ENCODE measurements around the gene GCM1. TPM values are rescaled to one million over a fixed set of nuclear protein-coding genes. Genes with fewer than 3 reads are reported as not detected.
"Not testable (repeated sequence)": the region's sequence is repeated elsewhere in the genome, so short reads cannot be mapped to it uniquely, and the experiment has no call there.

Gene GCM1
- total RNA-seq, 4 donors from 2014 or later: not detected

DNA sequence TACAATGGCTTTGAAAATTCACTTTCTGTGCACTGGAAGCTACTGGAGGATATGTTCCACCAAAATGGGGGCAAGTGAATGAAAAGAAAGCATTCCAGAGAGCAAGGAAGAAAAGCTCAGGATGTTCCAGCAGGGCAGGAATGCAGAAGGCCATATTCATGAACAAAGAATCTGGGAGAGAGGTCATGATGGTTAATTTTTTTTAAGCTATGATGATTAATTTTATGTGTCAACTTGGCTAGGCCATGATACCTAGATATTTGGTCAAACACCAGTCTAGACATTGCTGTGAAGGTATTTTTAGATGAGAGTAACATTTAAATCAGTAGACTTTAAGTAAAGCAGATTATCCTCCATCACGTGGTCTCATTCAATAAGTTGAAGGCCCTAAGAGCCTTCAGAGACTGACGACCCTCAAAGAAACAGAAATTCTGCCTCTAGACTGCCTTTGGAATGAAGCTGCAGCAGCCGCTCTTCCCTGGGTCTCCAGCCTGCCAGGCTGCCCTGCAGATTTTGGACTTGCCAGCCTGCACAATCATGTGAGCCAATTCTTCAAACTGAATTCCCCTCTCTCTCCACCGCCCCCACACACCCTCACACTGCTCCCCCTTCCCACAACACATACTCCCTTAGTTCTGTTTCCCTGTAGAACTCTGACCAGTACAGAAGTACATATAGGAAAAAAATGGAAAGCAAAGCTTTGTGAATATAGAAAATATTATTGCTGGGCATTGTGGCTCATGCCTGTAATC is 20.1 kb upstream of the GCM1 start:
- TF ChIP-seq CTCF (IDR thresholded peaks at IDR 0.05 in 4 of 5, conservative IDR thresholded peaks at IDR 0.05 in 1 of 5) (no peak), POLR2A (IDR thresholded peaks at IDR 0.05) (no peak)
- no peak for DNase-seq
- in situ Hi-C loops (cut with MboI; ENCODE audit: low sequenced_read_pairs in 4 of 4): loop anchor here (25.0 kb wide), 1 partner anchor 569 kb away; no protein-coding TSS in a partner anchor

DNA sequence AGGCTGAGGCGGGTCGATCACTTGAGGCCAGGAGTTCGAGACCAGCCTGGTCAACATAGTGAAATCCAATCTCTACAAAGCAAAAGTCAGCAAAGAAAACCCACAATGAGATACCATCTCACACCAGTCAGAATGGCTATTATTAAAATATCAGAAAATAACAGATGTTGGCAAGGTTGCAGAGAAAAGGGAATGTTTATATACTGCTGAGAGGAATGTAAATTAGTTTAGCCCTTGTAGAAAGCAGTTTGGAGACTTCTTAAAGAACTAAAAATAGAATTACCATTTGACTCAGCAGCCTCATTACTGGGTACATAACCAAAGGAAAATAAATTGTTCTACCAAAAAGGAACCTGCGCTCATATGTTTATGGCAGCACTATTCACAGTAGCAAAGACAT is 16.7 kb upstream of the GCM1 start:
- H3K9me3 ChIP-seq: no peaks in the 10 kb centered on the region
- no peak for DNase-seq
- TF ChIP-seq CTCF (IDR thresholded peaks at IDR 0.05 in 4 of 5, conservative IDR thresholded peaks at IDR 0.05 in 1 of 5): no peak
- TF ChIP-seq POLR2A (IDR thresholded peaks at IDR 0.05): no peak
- no peak for ATAC-seq
- intact Hi-C loops (cut with DNase I; ENCODE audit: low total_unique reads): no loop called here
- H3K36me3 ChIP-seq: no peaks in the 10 kb centered on the region
- H3K4me3 ChIP-seq: no peak overlapping the region
- in situ Hi-C loops (cut with MboI; ENCODE audit: low sequenced_read_pairs in 4 of 4): loop anchor here (25.0 kb wide), 1 partner anchor 572 kb away; no protein-coding TSS in a partner anchor
- no peaks in the 10 kb centered on the region for H3K4me1 ChIP-seq
- H3K27ac ChIP-seq: no peak overlapping the region
- H3K27me3 ChIP-seq: no peaks in the 10 kb centered on the region

More for the DNA sequence above, 20.1 kb upstream of the GCM1 start:
- Histone ChIP-seq H3K4me1 (no peaks in the 10 kb centered on the region), H3K4me3 (no peak overlapping the region), H3K9me3 (no peaks in the 10 kb centered on the region), H3K27ac (no peak overlapping the region), H3K36me3 (no peaks in the 10 kb centered on the region), H3K27me3 (no peaks in the 10 kb centered on the region)
- intact Hi-C loops (cut with DNase I; ENCODE audit: low total_unique reads): no loop called here
- no peak for ATAC-seq

DNA sequence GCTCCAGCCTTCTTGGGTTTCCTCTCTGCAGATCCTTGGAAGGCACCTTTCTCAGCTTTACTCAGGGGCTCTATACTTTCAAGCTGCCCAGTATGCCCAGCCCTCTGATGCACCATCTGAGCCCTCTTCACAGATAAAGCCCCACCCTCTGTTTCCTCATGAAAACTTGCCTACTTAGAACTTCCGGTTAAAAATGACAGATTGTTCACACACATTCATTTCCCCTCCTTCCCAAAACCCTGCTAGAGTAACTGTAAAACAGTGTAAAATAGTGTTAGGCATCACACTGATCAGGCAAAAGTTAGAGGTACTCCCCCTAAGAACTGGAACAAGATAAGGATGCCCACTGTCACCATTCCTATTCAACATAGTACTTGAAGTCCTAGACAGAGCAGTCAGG is 14.0 kb upstream of the GCM1 start:
- TF ChIP-seq CTCF (IDR thresholded peaks at IDR 0.05 in 4 of 5, conservative IDR thresholded peaks at IDR 0.05 in 1 of 5): no peak
- TF ChIP-seq POLR2A (IDR thresholded peaks at IDR 0.05): no peak
- intact Hi-C loops (cut with DNase I; ENCODE audit: low total_unique reads): no loop called here
- H3K9me3 ChIP-seq: no peaks in the 10 kb centered on the region
- H3K4me3 ChIP-seq: no peak overlapping the region
- ATAC-seq: no peak
- no peaks in the 10 kb centered on the region for H3K4me1 ChIP-seq
- no peaks in the 10 kb centered on the region for H3K36me3 ChIP-seq
- no peak overlapping the region for H3K27ac ChIP-seq
- in situ Hi-C loops (cut with MboI; ENCODE audit: low sequenced_read_pairs in 4 of 4): loop anchor here (25.0 kb wide), 1 partner anchor 575 kb away; no protein-coding TSS in a partner anchor
- H3K27me3 ChIP-seq: no peaks in the 10 kb centered on the region
- no peak for DNase-seq

- ATAC-seq (no peak), DNase-seq (no peak)
- no peaks in the 10 kb centered on the region for H3K36me3 ChIP-seq
- TF ChIP-seq POLR2A (IDR thresholded peaks at IDR 0.05): no peak
- no peak overlapping the region for H3K27ac ChIP-seq
- in situ Hi-C loops (cut with MboI; ENCODE audit: low sequenced_read_pairs in 4 of 4): loop anchor here (25.0 kb wide), 1 partner anchor 576 kb away; no protein-coding TSS in a partner anchor
- intact Hi-C loops (cut with DNase I; ENCODE audit: low total_unique reads): no loop called here
- H3K27me3 ChIP-seq: no peaks in the 10 kb centered on the region
- H3K9me3 ChIP-seq: no peaks in the 10 kb centered on the region
- no peaks in the 10 kb centered on the region for H3K4me1 ChIP-seq
- no peak overlapping the region for H3K4me3 ChIP-seq
Measured at GRCh38 chr6:53161481-53162009, 12.9 kb upstream of the GCM1 start.

DNA sequence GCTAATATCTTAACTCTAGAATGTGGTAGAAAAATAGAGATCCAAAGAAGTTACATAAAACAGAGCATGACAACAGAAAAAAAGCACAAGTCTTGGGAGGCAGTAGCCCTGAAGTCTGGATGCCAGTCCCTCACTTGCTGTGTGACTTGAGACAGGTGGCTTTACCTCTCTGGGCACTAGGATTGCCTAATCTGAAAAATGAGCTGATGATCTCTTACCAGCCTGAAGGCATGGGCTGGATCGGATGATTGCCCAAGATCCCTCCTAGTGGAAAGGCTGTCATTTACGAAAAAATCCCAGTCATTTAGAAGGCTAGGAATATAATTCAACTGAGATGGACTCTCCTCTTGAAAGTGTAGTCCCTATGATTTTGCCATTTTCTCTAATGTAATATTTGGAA is 10.9 kb upstream of the GCM1 start:
- Histone ChIP-seq H3K36me3 (no peaks in the 10 kb centered on the region), H3K9me3 (no peaks in the 10 kb centered on the region), H3K4me3 (no peak overlapping the region), H3K27me3 (no peaks in the 10 kb centered on the region), H3K27ac (no peak overlapping the region), H3K4me1 (no peaks in the 10 kb centered on the region)
- ATAC-seq (no peak), DNase-seq (no peak)
- TF ChIP-seq POLR2A (IDR thresholded peaks at IDR 0.05) (no peak), CTCF (IDR thresholded peaks at IDR 0.05 in 4 of 5, conservative IDR thresholded peaks at IDR 0.05 in 1 of 5) (no peak)
- intact Hi-C loops (cut with DNase I; ENCODE audit: low total_unique reads): no loop called here
- in situ Hi-C loops (cut with MboI; ENCODE audit: low sequenced_read_pairs in 4 of 4): loop anchor here (25.0 kb wide), 1 partner anchor 578 kb away; no protein-coding TSS in a partner anchor

- H3K36me3 ChIP-seq; H3K27me3 ChIP-seq; ATAC-seq; H3K4me1 ChIP-seq; DNase-seq; H3K9me3 ChIP-seq; H3K4me3 ChIP-seq; intact Hi-C loops (cut with DNase I; ENCODE audit: low total_unique reads); H3K27ac ChIP-seq: not testable (repeated sequence)
- in situ Hi-C loops (cut with MboI; ENCODE audit: low sequenced_read_pairs in 4 of 4): loop anchor here (25.0 kb wide), 1 partner anchor 579 kb away; no protein-coding TSS in a partner anchor
Measured at GRCh38 chr6:53158076-53158475, 9.4 kb upstream of the GCM1 start.

DNA sequence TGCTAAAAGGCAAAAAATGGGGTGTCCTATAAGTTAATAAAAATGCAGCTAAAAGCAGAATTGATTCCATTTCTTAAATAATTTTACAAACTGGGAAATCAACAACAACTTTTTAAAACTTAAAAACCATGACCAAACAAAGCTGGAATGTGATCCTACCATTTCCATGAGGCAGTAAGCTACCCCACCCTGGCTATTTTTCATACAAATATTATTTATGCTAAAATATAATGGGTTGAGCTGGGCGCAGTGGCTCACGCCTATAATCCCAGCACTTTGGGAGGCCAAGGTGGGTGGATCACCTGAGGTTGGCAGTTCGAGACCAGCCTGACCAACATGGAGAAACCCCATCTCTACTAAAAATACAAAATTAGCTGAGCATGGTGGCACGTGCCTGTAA is 6.6 kb upstream of the GCM1 start:
- H3K27ac ChIP-seq; H3K36me3 ChIP-seq; H3K9me3 ChIP-seq; H3K4me3 ChIP-seq; H3K4me1 ChIP-seq; DNase-seq; H3K27me3 ChIP-seq; ATAC-seq; intact Hi-C loops (cut with DNase I; ENCODE audit: low total_unique reads): not testable (repeated sequence)
- in situ Hi-C loops (cut with MboI; ENCODE audit: low sequenced_read_pairs in 4 of 4): loop anchor here (25.0 kb wide), 1 partner anchor 582 kb away; no protein-coding TSS in a partner anchor

Data from gastrocnemius medialis (tissue), 4 donors.